GM12801 (cell line): ENCODE measurements around the gene P4HA3.

Source experiments
- CTCF ChIP-seq: IDR thresholded peaks from one replicate; pipeline ENCODE4 v1.5.1; 2011; ENCODE audit warnings: control low read depth; ENCODE audit not compliant: insufficient read length; ENCODE audit errors: extremely low read depth

P4HA3 gene

DNA sequence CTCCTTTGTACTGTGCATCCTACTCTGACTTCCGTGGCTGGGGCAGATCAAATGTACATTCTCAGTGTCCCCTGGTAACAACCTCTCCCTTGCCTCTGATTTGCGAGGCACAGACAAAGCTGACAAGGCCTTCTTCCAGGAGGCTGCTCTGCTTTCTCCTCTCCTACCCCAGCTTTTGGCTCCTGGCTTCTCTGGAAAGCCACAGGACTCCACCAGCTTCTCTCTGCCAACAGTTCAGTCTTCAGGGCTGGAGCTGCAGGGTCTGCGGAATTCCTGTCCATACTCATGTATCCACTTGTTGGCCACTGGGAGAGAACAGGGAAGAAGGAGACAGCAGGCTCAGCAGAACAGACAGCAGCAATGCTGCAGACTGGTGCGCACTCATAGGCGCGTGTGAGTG lies 44.4 kb downstream of the P4HA3 start:
- no peak for TF ChIP-seq CTCF

DNA sequence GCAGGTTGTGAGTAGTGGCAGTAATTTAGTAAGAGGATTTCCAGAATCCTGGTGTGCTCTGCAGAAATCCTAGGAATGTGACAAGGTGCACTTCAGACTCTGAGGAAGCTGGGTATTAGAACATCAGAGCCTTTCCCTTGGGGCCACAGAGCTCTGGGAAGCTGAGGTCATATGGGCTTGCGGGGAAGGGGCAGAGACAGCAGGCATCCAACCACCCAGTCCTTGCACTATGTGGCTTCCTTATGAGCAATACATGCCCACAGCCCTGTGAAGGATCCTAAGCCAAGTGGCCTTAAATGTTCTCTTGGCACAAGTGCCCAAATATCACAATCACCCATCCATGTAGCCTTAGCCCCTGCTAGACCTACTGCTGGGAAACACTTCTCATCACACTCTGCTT lies 46.2 kb downstream of the P4HA3 start:
- no peak for TF ChIP-seq CTCF

- no peak for TF ChIP-seq CTCF
Measured at GRCh38 chr11:74262725-74263124, 48.7 kb downstream of the P4HA3 start.

GRCh38 chr11:74257959-74258553 lies 53.4 kb downstream of the P4HA3 start:
- no peak for TF ChIP-seq CTCF

- no peak for TF ChIP-seq CTCF
Measured at GRCh38 chr11:74256378-74257133, 54.9 kb downstream of the P4HA3 start.

DNA sequence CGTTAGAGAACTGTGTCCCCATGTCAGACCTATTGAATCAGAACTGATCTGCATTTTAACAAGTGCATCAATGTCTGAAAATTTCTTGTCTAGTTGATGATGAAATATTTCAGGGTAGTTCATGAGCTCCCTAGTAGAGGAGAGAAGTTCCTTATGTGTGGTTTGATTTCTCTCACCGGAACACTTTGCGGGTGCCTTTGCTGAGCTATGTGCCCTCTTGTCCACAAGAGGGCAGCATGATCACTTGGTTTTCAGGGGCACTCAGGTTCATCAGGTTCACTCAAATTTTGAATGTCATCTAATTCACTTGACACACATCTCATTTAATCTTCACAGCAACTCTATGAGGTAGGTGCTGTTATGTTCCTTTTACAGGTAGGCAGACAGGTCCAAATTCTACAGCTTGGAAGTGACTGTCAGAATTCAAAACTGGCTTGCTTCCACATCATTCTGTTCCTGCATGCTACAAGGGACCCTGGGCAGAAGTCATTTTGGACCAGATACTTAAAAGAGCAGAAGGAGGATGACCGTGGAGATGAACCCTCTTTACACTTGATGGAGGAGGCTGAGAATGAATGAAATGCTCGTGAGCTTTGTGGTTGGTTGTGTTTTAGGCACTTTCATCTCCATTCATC lies 55.6 kb downstream of the P4HA3 start:
- peak; percentile 87 for TF ChIP-seq CTCF

- no peak for TF ChIP-seq CTCF
Measured at GRCh38 chr11:74253361-74253760, 58.1 kb downstream of the P4HA3 start.
